HG03175 (cell line): ENCODE data around the gene UQCRH.
A peak's percentile ranks its signal among the peaks of the same experiment; 100 is the strongest.
"Not testable (repeated sequence)": the region's sequence is repeated elsewhere in the genome, so short reads cannot be mapped to it uniquely, and the experiment has no call there.

Experiments used
- ATAC-seq: cut with Tn5 transposase; IDR thresholded peaks from one replicate; pipeline ENCODE4 v1.9.1; 2021; ENCODE audit warnings: mild to moderate bottlenecking, moderate library complexity; ENCODE audit not compliant: unreplicated experiment

UQCRH gene

DNA sequence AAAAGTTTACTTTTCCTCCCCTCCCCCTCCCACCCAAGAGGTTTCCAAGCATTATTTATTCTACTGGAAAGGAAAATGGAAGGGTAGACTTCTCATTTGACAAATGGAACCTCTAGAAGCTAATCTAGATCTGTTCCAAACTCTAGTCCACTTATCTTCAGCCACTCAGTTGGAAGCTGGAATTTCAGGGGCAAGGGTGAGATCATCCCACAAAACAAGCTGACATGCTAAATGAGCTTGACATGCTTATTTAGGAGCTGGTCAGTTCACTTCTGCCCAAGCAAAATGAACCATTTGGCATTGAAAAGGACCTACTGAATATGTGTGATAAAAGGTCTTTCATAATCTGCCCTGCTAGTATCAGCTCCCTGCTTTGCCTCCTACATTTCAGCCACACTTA lies 5.1 kb upstream of the UQCRH start:
- no peak for ATAC-seq

DNA sequence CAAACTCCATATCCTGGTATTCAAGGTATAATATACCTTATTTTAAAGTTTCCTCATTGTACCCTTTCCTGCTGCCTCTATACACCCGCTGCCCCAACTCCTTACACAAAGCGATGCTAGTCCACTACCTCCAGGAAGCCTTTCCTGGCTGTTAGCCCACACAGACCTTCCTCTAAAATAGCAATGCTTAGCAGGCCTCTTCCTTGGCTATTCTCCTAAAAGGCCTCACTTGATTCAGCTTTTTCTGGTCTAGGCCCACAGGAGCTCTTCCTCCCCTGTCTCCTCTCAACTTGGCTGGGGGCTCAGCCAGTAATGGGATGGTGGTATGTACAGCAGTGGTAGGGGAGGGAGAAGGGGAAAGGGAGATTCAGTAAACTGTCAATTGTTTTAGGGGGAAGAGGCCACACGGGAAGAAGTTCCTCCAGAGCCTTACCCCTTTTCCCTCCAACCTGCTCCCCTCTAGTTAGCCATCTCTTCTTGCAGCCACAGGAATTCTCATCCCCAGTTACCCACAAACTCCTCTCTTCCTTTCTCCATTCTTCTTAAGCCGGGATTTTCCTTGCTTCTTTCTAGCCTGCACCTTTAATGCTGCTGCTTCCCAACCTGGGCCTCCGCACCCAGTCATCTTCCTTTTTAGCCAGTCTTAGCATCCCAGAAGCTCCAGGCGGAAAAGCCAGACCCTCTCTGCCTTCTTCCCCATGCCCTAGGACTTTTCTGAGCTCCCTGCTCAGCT lies 2.7 kb upstream of the UQCRH start:
- no peak for ATAC-seq

DNA sequence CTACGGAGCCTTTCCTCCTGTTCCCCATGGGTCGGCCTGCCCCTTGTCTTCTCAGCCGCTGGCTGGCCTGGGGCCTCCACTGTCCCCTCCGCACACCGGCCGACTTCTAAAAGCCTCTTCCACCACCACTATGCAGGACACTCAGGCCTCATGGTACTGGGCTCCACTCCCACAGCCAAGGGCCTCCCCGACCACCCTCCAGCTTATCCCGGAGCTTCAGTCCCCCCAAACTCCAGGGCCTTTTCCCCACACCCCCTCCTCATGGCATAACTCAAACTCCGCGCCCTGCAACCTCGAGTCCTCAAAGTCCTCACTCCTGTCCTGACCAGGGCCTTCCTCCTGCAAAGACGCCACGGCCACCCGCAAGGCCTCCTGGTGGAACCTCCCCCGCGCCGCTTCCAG lies 2.1 kb upstream of the UQCRH start:
- no peak for ATAC-seq

- peak; percentile 27 for ATAC-seq
These were observed 1.5 kb upstream of the UQCRH start for GRCh38 chr1:46301808-46302640.

DNA sequence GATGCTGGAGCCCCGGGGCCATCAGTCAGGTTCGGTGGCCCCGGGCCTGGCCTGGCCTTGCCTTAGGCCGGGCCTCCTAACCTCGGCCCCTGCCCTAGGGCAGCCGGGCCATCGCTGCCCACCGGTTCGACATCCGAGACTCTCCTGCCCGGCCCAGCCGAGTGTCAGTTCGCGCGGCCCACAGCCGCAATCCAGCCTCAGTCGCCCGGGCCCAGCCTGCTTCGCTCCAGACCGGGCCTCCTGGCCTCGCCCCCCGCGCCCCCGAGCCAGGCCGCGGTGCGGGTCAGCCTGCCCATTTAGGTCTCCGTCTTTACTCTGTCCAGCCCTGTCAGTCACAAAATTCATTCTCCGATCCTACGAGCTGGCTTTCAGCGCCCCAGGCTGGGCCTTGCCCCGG lies 859 bp upstream of the UQCRH start:
- ATAC-seq = no peak

GRCh38 chr1:46303872-46304326 lies 401 bp downstream of the UQCRH start:
- ATAC-seq = no peak

DNA sequence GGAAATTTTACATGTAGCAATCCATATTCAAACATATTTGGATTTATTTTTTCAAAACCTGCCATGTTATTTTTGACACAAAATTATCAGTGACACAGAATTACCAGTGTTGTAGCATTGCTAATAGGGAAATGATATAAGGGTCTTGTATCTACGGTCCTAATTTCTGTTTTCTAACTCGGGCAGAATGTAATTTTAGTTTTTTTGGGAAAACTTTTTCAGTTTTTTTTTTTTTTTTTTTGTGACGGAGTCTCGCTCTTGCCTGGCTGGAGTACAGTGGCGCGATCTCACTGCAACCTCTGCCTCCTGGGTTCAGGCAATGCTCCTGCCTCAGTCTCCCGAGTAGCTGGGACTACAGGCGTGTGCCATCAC lies 2.6 kb downstream of the UQCRH start:
- ATAC-seq = no peak

- no peak for ATAC-seq
These were observed 6.1 kb downstream of the UQCRH start for GRCh38 chr1:46309401-46310159.

- no peak for ATAC-seq
These were observed 6.8 kb downstream of the UQCRH start for GRCh38 chr1:46310321-46310720.

- no peak for ATAC-seq
These were observed 12.3 kb downstream of the UQCRH start for GRCh38 chr1:46315669-46316403.

- ATAC-seq = no peak
These were observed 13.8 kb downstream of the UQCRH start for GRCh38 chr1:46317323-46317722.

GRCh38 chr1:46319301-46319700 lies 15.8 kb downstream of the UQCRH start:
- not testable (repeated sequence) for ATAC-seq

- not testable (repeated sequence) for ATAC-seq
These were observed 16.7 kb downstream of the UQCRH start for GRCh38 chr1:46319960-46320914.

GRCh38 chr1:46322191-46322590 lies 18.7 kb downstream of the UQCRH start:
- not testable (repeated sequence) for ATAC-seq

GRCh38 chr1:46325285-46326076 lies 22.0 kb downstream of the UQCRH start:
- peak; percentile 64 for ATAC-seq

DNA sequence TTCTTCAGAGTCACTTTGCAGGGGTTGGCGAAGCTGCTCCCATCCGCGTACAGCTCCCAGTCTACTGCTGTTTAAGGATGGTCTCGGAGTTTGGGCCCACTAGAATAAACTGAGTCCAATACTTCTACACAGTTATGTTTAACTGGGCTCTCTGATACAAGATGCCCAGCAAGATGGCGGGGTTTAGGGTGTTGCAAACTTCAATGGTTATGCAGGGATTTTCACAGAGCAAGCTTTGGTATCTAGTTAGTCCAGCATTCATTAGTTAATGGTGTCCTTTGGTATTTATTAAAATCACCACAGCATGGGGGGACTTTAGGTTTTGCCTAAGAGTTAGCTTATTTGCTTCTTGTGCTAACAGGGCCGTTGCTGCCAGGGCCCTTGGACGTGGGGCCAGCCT lies 24.7 kb downstream of the UQCRH start:
- ATAC-seq = not testable (repeated sequence)

DNA sequence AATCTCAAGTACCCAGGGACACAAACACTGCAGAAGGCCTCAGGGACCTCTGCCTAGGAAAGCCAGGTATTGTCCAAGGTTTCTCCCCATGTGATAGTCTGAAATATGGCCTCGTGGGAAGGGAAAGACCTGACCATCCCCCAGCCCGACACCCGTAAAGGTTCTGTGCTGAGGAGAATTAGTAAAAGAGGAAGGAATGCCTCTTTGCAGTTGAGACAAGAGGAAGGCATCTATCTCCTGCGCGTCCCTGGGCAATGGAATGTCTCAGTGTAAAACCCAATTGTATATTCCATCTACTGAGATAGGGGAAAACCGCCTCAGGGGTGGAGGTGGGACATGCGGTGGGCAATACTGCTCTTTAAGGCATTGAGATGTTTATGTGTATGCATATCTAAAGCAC lies 26.3 kb downstream of the UQCRH start:
- not testable (repeated sequence) for ATAC-seq

- ATAC-seq = not testable (repeated sequence)
These were observed 26.9 kb downstream of the UQCRH start for GRCh38 chr1:46330381-46330780.
